Esophagus mucosa (tissue), 1 donor: ENCODE results near the gene IRF3. TPM values are rescaled to one million over a fixed set of nuclear protein-coding genes. Genes with fewer than 3 reads are reported as not detected.

ENCODE experiments used
- ATAC-seq: fragments of 200-7000 bp; cut with Tn5 transposase; one replicate; pipeline ENCODE4 v1.9.1; 2020
- total RNA-seq: library from RNA; stranded (reverse); gene quantifications from one replicate; pipeline ENCODE4 v1.2.4, GENCODE V29; 2023
- donor health status: DM: yes; HTN: yes; CAD: no.

Gene IRF3
- total RNA-seq, 1 donor from 2014 or later = 38.6 TPM

GRCh38 chr19:49687566-49688316 is 22.1 kb upstream of the IRF3 start:
- no peak for ATAC-seq

- ATAC-seq = no peak
Observed at GRCh38 chr19:49687150-49687549, 21.5 kb upstream of the IRF3 start.

GRCh38 chr19:49686503-49687088 is 20.9 kb upstream of the IRF3 start:
- no peak for ATAC-seq

GRCh38 chr19:49685845-49686332 is 20.2 kb upstream of the IRF3 start:
- no peak for ATAC-seq

- no peak for ATAC-seq
Observed at GRCh38 chr19:49684983-49685553, 19.4 kb upstream of the IRF3 start.

- peak; percentile 12 for ATAC-seq
Observed at GRCh38 chr19:49684251-49684982, 18.8 kb upstream of the IRF3 start.

GRCh38 chr19:49683814-49684250 is 18.2 kb upstream of the IRF3 start:
- no peak for ATAC-seq

- ATAC-seq = no peak
Observed at GRCh38 chr19:49682274-49682673, 16.6 kb upstream of the IRF3 start.

GRCh38 chr19:49681830-49682229 is 16.2 kb upstream of the IRF3 start:
- ATAC-seq = no peak

- ATAC-seq = peak; percentile 38
Observed at GRCh38 chr19:49680421-49681351, 15.0 kb upstream of the IRF3 start.

- no peak for ATAC-seq
Observed at GRCh38 chr19:49679771-49680413, 14.2 kb upstream of the IRF3 start.

- ATAC-seq = no peak
Observed at GRCh38 chr19:49678985-49679770, 13.5 kb upstream of the IRF3 start.

GRCh38 chr19:49677901-49678674 is 12.4 kb upstream of the IRF3 start:
- ATAC-seq = peak; percentile 5

- ATAC-seq = peak; percentile 10
Observed at GRCh38 chr19:49677231-49677900, 11.7 kb upstream of the IRF3 start, which contains the start of gene PRMT1. Gene PRMT1, plus strand, starts transcription at chr19:49677271. Its CDS starts 10 bp downstream, at chr19:49677281.

- ATAC-seq = peak; percentile 87
Observed at GRCh38 chr19:49676784-49677230, 11.2 kb upstream of the IRF3 start.

GRCh38 chr19:49676136-49676783 is 10.6 kb upstream of the IRF3 start:
- ATAC-seq = peak; percentile 32

- ATAC-seq = no peak
Observed at GRCh38 chr19:49672131-49672919, 6.7 kb upstream of the IRF3 start.
